Measurements from ENCODE around the gene COX17. TPM values are rescaled to one million over a fixed set of nuclear protein-coding genes. Genes with fewer than 3 reads are reported as not detected.

The COX17 gene
- total RNA-seq, 1 experiment from 2014 or later, result 24.2 TPM

GRCh38 chr3:119625451-119626153 lies 51.6 kb downstream of the COX17 start:
- DNase-seq (ENCODE audit: low read depth), result no peak

GRCh38 chr3:119624002-119624720 lies 53.0 kb downstream of the COX17 start:
- no peak for DNase-seq (ENCODE audit: low read depth)

- DNase-seq (ENCODE audit: low read depth), result peak; percentile 64
Measured at GRCh38 chr3:119620899-119621298, 56.3 kb downstream of the COX17 start.

Other genes starting within 250 kb of the COX17 start
- 34.3 and 39.7 TPM in 2 replicates for gene TMEM39A, start 213.8 kb downstream of the COX17 start, total RNA-seq (2014; rRNA removed)
- gene POGLUT1, start 208.4 kb downstream of the COX17 start, total RNA-seq (2014; rRNA removed), result 17.9 and 19.1 TPM in 2 replicates
- 61.1 and 63.0 TPM in 2 replicates for gene TIMMDC1, start 178.9 kb downstream of the COX17 start, total RNA-seq (2014; rRNA removed)
- not detected in 2 replicates for gene CD80, start 117.8 kb downstream of the COX17 start, total RNA-seq (2014; rRNA removed)
- gene ADPRH, start 97.9 kb downstream of the COX17 start, total RNA-seq (2014; rRNA removed), result 13.3 and 14.7 TPM in 2 replicates
- 0.13 TPM in 1 of 2 replicates, not detected in the other for gene PLA1A, start 79.5 kb downstream of the COX17 start, total RNA-seq (2014; rRNA removed)
- gene POPDC2, start 16.8 kb downstream of the COX17 start, total RNA-seq (2014; rRNA removed), result 1.1 TPM in 1 of 2 replicates, not detected in the other
- gene CFAP91, start 25.6 kb upstream of the COX17 start, total RNA-seq (2014; rRNA removed), result 0.19 and 1.3 TPM in 2 replicates
- gene NR1I2, start 104.7 kb upstream of the COX17 start, total RNA-seq (2014; rRNA removed), result not detected in 2 replicates